ENCODE data around the gene DCAF5.

DNA sequence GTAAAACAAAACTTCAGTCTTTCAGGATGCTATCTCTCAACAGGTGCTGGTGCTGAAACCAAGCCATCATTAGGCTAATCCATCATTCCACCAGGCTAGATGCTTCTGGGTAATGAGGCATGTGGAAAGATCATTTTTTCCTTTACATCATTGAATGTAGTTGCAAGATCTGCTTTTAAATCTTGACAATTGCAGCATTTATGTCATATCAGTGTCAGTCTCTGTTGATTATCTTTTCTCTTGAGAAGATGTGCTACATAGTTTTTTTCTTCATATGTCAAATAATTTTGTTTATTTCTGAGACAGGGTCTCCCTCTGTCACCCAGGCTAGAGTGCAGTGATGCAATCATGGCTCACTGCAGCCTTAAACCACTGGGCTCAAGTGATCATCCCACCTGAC is 22.2 kb upstream of the DCAF5 start:
- TF ChIP-seq, protein P1, sequence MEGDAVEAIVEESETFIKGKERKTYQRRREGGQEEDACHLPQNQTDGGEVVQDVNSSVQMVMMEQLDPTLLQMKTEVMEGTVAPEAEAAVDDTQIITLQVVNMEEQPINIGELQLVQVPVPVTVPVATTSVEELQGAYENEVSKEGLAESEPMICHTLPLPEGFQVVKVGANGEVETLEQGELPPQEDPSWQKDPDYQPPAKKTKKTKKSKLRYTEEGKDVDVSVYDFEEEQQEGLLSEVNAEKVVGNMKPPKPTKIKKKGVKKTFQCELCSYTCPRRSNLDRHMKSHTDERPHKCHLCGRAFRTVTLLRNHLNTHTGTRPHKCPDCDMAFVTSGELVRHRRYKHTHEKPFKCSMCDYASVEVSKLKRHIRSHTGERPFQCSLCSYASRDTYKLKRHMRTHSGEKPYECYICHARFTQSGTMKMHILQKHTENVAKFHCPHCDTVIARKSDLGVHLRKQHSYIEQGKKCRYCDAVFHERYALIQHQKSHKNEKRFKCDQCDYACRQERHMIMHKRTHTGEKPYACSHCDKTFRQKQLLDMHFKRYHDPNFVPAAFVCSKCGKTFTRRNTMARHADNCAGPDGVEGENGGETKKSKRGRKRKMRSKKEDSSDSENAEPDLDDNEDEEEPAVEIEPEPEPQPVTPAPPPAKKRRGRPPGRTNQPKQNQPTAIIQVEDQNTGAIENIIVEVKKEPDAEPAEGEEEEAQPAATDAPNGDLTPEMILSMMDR (IDR thresholded peaks at IDR 0.05), result no peak
- no peak for TF ChIP-seq EZH2 (IDR thresholded peaks at IDR 0.05; ENCODE audit: borderline replicate concordance, insufficient read depth, low read depth, low read length, poor library complexity, severe bottlenecking)

All from B cell (primary cell).